ENCODE results near the gene CALD1.

The CALD1 gene

DNA sequence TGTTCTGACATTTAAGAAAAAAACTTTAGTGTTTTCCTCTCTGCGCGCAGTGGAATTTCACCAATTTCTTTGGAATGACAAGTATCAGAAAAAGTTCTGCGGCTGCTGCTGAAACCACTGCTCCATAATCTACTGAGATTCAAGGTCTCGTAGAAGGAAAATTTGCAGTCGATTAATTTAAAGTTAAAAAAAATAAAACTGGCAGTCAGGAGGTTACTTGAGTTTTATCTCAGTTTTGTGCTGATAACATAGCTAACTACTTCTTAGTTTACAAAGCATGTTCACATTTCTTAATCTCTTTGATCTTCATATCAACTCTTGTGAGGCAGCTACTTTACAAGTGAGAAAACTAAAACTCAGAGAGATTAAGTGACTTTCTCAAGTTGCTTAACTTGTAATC is 18.2 kb upstream of the CALD1 start:
- DNase-seq (ENCODE audit: low read depth in 2 of 2) = no peak

DNA sequence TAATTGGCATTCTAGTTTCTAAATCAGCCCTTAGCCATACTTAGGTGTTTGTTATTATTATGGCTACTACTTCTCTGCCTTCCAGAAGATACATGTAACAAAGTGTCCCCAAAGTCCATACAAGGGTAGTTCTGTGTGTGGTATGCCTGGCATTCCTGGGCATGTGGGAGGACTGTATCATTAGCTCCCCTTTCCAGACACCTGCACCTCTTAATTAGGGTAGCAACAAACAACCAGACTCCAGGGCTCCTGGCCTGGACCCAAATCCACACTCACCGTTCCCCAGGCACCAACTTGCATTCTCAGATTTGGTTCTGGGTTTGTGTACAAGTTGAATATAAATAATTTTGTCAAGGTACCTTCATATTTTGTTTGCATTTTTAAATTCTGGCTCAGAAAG is 15.5 kb upstream of the CALD1 start:
- DNase-seq (ENCODE audit: low read depth in 2 of 2) = no peak

DNA sequence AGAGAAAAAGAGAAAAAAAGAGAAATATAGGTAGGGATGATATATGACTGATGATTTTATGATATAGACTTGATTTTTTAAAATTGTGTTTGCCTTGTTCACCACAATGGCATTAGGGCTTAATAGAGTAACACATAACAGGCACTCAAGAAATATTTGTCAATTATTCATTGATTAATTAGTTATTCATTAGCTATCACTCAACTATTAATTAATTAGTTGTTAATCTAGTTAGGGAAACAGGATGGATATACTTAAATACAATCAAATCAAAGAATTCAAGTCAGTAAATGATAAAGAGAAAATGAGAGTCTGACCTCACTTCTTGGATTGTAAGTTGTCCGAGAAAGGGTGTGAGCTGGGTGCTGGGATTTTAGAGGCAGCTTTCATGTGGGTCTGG is 15.1 kb upstream of the CALD1 start:
- DNase-seq (ENCODE audit: low read depth in 2 of 2) = no peak

DNA sequence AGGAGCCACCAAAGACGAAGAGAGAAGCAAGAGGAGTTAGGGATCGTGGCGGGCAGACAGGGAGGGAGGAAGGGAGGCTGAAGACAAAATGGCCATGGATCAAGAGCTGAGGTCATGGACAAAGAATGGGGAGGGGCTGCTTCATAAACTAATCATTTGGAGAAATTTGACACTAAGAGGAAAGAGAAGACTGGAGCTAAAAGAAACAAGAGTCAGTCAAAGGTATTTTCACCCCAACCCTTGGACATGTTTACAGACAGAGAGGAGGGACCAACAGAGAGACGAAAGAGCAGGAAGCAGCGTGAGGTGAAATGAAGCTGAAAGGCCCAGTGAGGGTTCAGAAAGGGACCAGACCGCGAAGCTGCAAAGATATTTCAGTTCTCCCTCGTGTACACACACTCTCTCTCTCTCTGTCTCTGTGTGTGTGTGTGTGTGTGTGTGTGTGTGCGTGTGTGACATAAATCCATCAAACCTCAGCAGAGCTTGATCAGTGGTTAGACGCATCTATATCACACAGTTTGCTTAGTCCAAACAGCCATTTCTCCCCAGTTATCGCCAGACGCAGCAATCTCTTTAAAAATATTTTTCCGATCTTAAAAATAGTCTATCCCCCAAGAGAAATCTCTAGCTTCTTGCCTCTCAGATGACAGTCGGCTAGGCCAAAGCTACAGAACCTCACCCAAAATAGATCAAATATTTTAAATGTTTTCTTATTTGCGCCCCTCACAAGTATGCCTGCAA is 12.5 kb upstream of the CALD1 start:
- no peak for DNase-seq (ENCODE audit: low read depth in 2 of 2)

DNA sequence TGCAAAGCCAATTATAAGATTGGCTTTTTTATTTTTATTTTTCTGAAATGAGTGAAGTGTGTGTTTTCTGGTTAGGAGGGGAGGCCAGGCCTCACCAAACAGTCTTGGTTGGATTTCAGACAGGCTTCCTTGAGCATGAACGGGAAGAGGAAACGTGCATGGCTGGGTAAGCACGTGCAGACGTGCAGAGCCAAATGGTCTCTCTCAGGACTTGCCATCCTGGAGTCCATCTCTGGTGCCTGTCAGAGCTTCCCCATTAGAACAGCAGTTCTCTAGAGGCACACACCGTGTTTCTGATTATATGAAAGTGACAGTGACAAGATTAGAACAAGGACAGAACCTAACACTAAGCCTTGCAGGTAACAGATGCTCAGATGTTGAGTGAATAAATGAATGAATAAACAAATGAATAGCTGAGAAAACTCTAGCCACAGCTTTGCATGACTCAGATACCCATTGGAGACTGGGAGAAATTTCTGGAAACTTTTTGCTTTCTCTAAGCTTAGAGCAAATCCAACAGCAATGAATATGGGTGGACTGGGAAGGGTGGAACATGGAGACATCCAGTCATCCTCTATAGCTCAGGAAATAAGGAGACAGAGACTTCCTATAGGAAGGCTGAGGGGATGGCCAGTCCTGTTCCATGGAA is 11.8 kb upstream of the CALD1 start:
- no peak for DNase-seq (ENCODE audit: low read depth in 2 of 2)

DNA sequence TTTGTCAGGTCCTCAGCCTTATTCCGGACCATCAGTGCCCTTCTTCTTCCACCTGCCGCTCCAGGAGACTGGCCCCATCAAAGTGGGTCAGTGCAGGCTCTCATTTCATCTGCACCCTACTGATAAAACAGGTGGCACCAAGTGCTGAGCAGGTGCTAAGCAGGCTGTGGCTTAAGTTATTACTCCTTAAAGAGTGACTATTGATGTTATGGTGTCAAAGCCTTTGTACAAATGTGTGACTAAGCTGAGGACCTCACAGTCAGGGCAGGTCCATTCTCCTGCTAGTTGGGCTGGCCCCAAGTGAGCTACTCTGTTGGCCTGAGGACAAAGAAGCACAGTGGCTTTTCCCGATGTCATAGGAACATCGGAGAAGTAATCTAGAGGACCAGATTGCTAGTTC is 11.2 kb upstream of the CALD1 start:
- DNase-seq (ENCODE audit: low read depth in 2 of 2) = no peak

DNA sequence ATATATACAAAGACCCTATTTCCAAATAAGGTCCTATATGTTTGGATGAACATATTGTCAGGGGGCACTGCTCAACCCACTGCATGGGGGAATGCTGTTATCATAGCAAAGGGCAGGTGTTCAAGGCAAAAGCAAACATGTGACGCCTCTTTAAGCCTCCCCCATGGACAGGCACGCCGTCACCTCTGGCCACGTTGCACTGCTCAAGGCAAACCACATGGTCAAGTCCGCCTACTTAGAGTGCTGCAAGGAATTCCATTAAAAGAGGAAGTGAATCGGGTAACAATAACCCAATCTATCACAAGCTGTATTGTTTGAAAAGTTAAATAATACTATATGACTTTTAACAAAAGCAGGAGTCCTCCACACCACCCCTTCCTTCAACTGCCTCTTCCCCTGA is 8.8 kb upstream of the CALD1 start:
- DNase-seq (ENCODE audit: low read depth in 2 of 2) = no peak

DNA sequence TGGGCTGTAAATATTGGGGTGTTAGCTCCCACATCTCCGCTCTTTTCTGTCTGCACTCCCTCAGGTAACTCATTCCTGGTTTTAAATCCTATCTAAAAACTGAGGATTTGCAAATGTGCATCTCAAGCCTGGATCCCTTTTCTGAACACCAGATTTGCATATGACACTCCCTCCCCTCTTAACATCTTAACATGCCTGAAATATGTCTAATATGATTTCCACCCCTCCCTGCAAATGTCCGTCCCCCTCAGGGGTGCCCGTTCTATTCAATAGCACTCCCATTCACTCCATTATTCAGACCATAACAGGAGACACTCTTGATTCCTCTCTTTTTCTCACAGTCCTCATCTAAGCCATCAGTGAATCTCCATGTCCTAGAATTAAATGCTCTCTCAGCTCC is 8.3 kb upstream of the CALD1 start:
- no peak for DNase-seq (ENCODE audit: low read depth in 2 of 2)

DNA sequence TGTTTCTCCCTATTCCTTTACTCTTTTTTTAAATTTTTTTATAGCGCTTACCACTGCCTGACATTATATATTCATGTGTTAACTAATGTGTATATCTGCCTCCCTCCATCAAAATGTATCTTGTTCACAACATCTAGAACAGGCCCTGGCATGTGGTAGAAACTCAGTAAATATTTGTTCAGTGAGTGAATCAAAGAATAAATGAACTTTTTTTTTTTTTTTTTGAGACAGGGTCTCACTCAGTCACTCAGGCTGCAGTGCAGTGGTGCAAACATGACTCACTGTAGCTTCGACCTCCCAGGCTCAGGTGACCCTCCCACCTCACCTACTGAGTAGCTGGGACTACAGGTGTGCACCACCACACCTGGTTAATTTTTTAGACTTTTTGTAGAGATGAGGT is 7.5 kb upstream of the CALD1 start:
- DNase-seq (ENCODE audit: low read depth in 2 of 2) = no peak

DNA sequence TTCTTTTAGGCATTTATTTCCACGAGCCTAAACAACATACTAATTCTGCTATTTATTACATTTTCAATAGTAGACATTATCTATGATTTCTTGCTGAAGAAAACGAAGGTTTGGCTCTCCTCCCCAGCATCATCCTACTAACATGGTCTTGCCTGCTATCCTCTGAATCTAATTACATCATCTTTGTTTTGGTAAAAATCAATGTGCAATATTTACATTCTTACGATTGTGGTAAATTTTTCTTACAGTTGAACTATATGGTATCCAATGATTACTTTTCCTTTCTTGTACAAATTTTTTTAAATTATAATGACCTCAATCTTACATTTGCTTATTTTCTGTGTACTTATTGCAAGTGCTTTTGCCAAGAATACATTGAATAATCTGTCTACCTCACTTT is 7.0 kb upstream of the CALD1 start:
- no peak for DNase-seq (ENCODE audit: low read depth in 2 of 2)

DNA sequence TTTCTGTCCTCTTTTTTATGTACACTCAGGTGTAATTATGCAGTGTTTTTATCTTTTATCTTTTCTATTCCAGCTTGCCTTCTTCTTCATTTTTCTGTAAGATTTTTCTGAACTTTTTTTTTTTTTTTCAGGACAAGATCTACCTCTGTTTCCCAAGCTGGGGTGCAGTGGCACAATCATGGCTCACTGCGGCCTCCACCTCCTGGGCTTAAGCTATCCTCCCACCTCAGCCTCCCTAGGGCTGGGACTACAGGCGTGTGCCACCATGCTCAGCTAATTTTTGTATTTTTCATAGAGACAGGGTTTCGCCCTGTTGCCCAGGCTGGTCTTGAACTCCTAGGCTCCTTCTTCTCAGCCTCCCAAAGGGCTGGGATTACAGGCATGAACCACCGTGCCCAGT is 6.3 kb upstream of the CALD1 start:
- no peak for DNase-seq (ENCODE audit: low read depth in 2 of 2)

DNA sequence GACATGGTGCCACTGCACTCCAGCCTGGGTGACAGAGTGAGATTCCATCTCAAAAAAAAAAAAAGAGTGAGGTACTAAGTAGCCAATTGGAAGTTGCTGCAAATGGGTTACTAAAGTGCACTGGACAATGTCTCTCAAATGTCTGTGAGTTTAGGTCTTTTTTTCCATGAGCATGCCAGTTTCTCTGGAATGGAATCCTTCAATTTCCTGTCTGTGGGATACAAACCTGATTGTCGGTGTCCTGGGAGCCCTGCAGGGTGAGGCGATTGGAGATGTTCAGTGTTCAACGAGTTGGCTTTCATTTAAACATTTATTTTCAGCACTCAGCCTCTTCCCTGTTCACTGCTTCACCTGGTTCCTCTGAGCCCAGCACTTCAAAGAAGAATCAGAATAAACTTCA is 5.3 kb upstream of the CALD1 start:
- no peak for DNase-seq (ENCODE audit: low read depth in 2 of 2)

DNA sequence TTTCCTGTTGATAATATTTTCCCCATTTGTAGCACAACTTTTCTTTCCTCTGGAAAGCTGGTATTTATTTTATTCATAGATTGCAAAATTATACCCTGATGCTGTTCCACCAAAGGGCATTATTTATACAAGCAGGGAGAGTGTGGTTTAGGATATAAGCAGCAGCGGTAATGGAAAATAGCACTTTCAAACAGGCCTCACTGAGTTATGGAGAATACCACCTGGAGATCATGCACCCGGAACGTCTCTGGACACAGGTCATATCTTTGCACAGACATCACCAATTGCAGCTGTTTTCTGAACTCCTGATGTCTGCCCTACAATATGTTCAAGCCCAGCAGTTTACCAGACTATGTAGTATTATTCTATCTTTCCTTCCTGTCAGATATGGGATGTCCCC is 2.0 kb upstream of the CALD1 start:
- no peak for DNase-seq (ENCODE audit: low read depth in 2 of 2)

DNA sequence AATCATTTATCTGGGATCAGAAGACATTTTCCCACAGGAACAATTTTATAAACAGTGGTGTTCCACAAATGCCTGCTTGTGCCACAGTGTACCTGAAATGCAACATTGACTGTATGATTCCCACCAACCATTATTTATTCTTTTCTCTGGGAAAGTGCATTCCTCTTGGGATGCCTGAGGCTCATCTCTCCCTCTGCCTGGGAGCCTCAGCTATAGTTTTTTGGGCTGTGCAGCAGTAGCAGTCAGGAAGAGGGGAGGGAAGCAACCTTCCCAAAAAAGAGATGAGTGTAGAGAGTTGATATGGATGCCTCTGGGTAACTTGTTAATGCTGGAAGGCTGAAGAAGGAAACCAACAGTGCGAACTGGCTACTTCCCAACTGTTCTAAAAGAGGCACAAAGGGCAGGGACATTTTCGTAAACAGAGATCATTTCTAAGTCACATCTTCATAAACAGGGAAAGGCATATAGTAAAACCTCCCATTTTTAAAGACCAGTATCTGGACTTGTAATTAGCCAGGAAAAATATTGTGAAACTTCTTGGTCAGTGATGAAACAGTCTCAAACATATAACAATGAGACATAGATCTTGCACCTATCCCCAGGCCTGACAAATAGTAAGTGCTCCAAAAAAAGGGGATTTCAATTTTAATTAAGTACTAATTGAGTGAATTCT is 1.4 kb upstream of the CALD1 start:
- DNase-seq (ENCODE audit: low read depth in 2 of 2) = no peak

DNA sequence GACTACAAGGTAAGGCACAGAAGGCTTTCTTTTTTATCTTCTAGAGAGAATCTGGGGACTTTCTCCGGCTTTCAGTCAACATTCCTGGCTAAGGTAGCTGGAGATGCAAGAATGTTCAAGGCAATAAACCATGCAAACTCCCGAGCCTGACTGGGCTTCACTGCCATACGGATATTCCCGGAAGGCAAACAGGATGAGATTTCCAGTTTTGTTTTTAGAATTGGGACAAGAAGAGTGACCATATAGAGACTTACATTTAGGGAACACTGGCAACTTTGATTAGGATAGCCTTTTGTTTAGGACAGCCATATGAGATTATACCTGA is 269 bp downstream of the CALD1 start:
- no peak for DNase-seq (ENCODE audit: low read depth in 2 of 2)

DNA sequence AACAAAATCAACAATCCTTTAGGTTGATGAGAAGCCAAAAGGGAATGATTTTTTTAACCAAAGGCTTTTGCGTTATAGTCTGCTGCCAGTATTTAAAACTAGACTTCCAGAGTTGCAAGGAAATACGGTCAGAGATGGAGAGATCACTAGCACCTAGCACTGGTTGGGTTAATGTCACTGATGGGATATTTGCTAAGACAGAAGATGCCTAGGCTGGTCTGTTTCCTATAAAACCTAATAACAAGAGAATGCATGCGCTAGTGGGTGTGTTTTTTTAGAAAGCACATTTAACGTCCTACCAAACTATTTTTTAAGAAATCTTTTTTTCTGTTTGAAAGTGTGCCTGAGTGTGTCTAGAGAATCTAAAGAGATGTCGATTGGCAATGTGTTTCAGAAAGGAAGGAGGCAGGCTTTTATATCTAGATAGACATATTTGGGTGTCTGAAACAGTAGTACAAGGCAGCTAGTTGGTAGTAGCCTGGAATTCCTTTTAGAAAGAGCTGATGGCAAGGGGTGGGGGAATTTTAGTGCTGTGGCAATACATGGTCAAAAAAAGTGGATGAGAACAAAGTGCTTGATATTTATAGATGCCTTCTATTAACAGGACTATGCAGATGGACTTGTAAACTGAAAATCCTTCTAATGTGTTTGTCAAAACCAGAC is 863 bp downstream of the CALD1 start:
- DNase-seq (ENCODE audit: low read depth in 2 of 2) = no peak

DNA sequence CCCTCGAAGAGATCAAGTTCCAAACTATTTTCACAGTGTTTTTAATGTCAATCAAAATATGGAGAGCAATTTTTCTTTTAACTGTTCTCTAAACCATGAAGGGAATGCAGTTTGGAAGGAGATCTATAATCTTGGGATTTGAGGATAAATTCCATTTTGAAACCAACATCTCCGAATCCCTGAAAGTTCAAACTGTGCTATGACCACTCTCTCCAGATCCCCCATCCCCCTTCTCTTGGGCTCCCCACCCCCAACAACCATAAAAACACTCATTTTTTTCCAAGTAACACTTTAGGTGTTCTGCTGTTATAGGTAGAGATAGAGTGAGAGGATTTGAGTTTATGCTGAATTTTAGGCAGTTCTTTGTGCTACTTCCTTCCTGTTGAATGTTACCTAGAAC is 1.7 kb downstream of the CALD1 start:
- no peak for DNase-seq (ENCODE audit: low read depth in 2 of 2)

DNA sequence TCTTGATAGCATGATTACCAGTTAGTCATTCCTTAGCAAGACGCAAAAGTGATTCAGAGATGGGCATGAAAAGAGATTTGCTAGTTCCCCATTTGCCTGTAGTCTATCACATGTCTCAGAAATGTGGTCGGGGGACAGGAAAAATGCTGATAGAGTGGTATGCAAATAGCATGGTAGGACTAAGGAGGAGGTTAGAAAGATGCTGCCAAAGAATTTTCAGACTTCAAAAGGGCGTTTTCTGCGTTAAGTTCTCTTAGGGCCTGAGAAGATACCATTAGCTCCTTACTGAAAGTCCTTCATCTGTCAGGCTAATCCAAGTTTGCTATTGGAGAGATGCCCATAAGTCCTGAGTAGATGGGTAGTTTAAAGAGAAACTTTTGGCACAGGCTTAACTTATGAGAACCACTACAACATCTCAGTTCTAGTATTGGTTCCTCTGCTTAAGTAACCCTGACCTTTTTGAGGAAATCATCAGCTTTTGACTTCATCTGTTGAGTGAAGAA is 2.7 kb downstream of the CALD1 start:
- no peak for DNase-seq (ENCODE audit: low read depth in 2 of 2)

DNA sequence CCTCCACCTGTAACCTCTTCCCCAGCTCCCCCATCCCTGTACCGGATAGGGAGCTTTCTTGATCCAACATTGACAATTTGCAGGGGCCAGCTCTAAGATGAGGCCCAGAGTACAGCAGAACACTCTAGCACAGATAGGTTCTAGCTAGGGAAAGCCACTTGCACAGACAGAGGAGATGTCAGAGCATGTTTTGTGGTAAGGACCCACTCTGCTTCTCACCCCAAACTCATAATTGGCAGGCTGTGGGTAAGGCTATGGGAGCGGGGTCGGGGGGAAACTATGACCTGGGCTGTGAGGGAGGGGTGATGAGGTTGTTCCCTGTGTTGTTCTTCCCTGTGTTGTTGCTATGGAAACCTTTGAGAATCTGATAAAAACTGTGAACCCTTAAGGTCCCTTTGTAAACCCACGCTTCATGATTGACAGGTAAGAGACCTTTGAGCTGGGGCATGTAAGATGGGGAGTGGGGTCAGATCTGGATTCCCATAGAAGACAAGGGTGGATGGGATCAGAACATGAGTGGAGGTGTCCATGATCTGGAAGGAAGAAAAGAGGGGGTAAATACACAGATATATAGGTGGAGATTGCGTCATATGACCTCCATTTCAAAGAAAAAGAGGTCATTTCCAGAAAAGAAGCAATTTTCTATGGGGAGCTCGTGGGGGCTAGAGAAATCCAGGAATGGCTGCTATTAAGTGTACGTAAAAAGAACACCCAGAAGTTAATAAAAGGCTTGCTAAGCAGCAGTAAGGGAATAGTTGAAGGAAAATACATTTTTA is 4.0 kb downstream of the CALD1 start:
- DNase-seq (ENCODE audit: low read depth in 2 of 2) = no peak

DNA sequence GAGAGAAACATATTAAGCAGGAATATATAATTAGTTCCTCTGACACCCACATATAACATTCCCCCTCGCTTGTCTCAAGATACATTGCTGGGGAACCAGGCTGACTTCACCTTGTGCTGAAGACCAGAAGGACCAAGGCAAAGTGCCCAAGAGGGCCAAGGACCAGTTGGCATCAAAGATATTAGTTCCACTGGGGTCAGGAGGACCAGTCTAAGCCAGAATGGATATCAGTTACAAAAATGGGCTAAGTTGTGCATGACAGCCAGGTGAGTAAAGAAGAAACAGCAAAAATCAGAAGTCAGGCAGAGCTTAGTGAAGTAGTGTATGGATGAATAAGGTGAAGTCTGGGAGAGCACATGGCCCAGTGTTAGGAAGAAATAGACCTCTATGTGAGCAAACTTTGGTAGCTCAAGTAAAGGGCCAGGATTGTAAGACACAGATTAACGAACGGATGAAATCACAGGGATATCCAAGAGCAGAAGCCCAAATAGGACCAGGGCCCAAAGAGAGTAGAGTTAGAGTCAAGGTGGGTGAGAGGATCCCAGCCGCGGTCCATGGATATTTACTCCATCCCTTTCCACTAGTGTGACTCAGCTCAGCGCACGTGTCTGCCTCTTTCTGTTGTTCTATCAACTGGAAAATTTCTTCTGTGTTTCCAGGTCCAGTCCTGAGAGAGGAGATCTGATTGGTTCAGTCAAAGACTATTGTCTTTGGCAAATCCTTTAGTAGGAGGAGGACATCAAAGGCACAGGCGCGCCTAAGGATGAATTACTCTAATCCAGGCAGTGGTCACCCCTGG is 5.0 kb downstream of the CALD1 start:
- DNase-seq (ENCODE audit: low read depth in 2 of 2) = no peak

DNA sequence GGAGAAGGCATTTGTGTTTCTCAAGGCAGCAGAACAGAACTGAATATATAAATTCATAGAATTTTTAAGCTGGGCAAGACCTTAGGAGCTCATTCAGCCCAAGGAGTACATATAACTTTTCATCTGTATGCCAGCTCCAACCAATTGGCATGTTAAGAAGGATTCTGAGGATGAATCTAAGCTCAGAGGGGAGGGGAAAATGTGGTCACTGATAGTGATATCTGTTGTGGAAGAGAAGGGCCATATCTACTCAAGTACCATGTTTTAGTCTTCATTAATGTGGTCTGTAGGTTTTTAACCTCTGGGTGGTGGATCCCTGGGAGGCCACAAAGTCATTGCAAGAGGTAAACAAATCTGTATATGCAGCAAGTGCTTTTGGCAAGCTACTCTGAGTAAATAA is 6.4 kb downstream of the CALD1 start:
- DNase-seq (ENCODE audit: low read depth in 2 of 2) = no peak

All from stimulated activated CD4-positive, alpha-beta T cell treated with anti-CD3 and anti-CD28 coated beads, Interleukin-1b, Interleukin-23, amount 100 ng/mL, for 1 hour (primary cell).